ES-I3 (cell line): ENCODE measurements around the gene ASCC2.
"Not testable (repeated sequence)": the region's sequence is repeated elsewhere in the genome, so short reads cannot be mapped to it uniquely, and the experiment has no call there.

Experiments used
- H3K36me3 ChIP-seq: 2 replicates; pipeline ENCODE4 v1.6.1; 2013; ENCODE audit warnings: mild to moderate bottlenecking, low read length, control low read depth, moderate library complexity; ENCODE audit not compliant: insufficient read depth
- H3K4me1 ChIP-seq: 2 replicates; pipeline ENCODE4 v1.6.1; 2013; ENCODE audit warnings: mild to moderate bottlenecking, control low read depth, low read length; ENCODE audit not compliant: insufficient read depth
- H3K9ac ChIP-seq: 2 replicates; pipeline ENCODE4 v1.6.1; 2013; ENCODE audit warnings: low read depth, mild to moderate bottlenecking, low read length, moderate library complexity
- H3K9me3 ChIP-seq: 2 replicates; pipeline ENCODE4 v1.6.1; 2013; ENCODE audit warnings: mild to moderate bottlenecking, low read length, moderate library complexity; ENCODE audit not compliant: control insufficient read depth, insufficient read depth

The ASCC2 gene

GRCh38 chr22:29839039-29839438 is 965 bp upstream of the ASCC2 start:
- H3K36me3 ChIP-seq = no peaks in the 10 kb centered on the region
- H3K9me3 ChIP-seq = no peaks in the 10 kb centered on the region
- H3K9ac ChIP-seq = no peak overlapping the region
- peaks cover 11% of the 10 kb centered on the region; the same call in 1 of the 2 replicates for H3K4me1 ChIP-seq

- no peaks in the 10 kb centered on the region for H3K9me3 ChIP-seq
- no peaks in the 10 kb centered on the region for H3K36me3 ChIP-seq
- H3K9ac ChIP-seq = peak overlapping the region; percentile 87
- H3K4me1 ChIP-seq = peaks cover 11% of the 10 kb centered on the region; the same call in 1 of the 2 replicates
These were observed 504 bp upstream of the ASCC2 start for GRCh38 chr22:29838599-29838956.

- not testable (repeated sequence) for H3K4me1 ChIP-seq, H3K9ac ChIP-seq, H3K36me3 ChIP-seq, H3K9me3 ChIP-seq
These were observed 1.2 kb downstream of the ASCC2 start for GRCh38 chr22:29836791-29837370.

- H3K36me3 ChIP-seq = no peaks in the 10 kb centered on the region; the same call in 1 of the 2 replicates
These were observed 4.0 kb downstream of the ASCC2 start for GRCh38 chr22:29834046-29834445.

GRCh38 chr22:29833392-29833965 is 4.6 kb downstream of the ASCC2 start:
- Histone ChIP-seq H3K4me1 (peaks cover 1% of the 10 kb centered on the region; the same call in 1 of the 2 replicates), H3K9me3 (no peaks in the 10 kb centered on the region), H3K36me3 (no peaks in the 10 kb centered on the region; the same call in 1 of the 2 replicates), H3K9ac (no peak overlapping the region)

More at GRCh38 chr22:29834046-29834445, 4.0 kb downstream of the ASCC2 start:
- no peaks in the 10 kb centered on the region for H3K9me3 ChIP-seq
- no peak overlapping the region for H3K9ac ChIP-seq
- H3K4me1 ChIP-seq = peaks cover 6% of the 10 kb centered on the region; the same call in 1 of the 2 replicates

GRCh38 chr22:29831958-29832357 is 6.1 kb downstream of the ASCC2 start:
- no peak overlapping the region for H3K9ac ChIP-seq
- no peaks in the 10 kb centered on the region for H3K4me1 ChIP-seq
- no peaks in the 10 kb centered on the region for H3K9me3 ChIP-seq
- H3K36me3 ChIP-seq = peaks cover 3% of the 10 kb centered on the region; the same call in 1 of the 2 replicates

- peaks cover 3% of the 10 kb centered on the region; the same call in 1 of the 2 replicates for H3K36me3 ChIP-seq
- no peaks in the 10 kb centered on the region for H3K9me3 ChIP-seq
- H3K4me1 ChIP-seq = no peaks in the 10 kb centered on the region
- no peak overlapping the region for H3K9ac ChIP-seq
These were observed 6.7 kb downstream of the ASCC2 start for GRCh38 chr22:29831186-29831921.

GRCh38 chr22:29830585-29830984 is 7.5 kb downstream of the ASCC2 start:
- no peaks in the 10 kb centered on the region for H3K4me1 ChIP-seq
- peaks cover 3% of the 10 kb centered on the region; the same call in 1 of the 2 replicates for H3K36me3 ChIP-seq
- H3K9me3 ChIP-seq = no peaks in the 10 kb centered on the region
- no peak overlapping the region for H3K9ac ChIP-seq

- not testable (repeated sequence) for H3K36me3 ChIP-seq, H3K9me3 ChIP-seq, H3K9ac ChIP-seq, H3K4me1 ChIP-seq
These were observed 10.3 kb downstream of the ASCC2 start for GRCh38 chr22:29827726-29828125.

GRCh38 chr22:29827091-29827490 is 11.0 kb downstream of the ASCC2 start:
- no peaks in the 10 kb centered on the region for H3K9me3 ChIP-seq
- H3K4me1 ChIP-seq = no peaks in the 10 kb centered on the region
- H3K36me3 ChIP-seq = peaks cover 5% of the 10 kb centered on the region; the same call in 1 of the 2 replicates
- no peak overlapping the region for H3K9ac ChIP-seq

- no peak overlapping the region for H3K9ac ChIP-seq
- no peaks in the 10 kb centered on the region for H3K9me3 ChIP-seq
- peaks cover 9% of the 10 kb centered on the region; the same call in 1 of the 2 replicates for H3K36me3 ChIP-seq
- H3K4me1 ChIP-seq = no peaks in the 10 kb centered on the region
These were observed 12.5 kb downstream of the ASCC2 start for GRCh38 chr22:29825578-29825977.

GRCh38 chr22:29824677-29825076 is 13.4 kb downstream of the ASCC2 start:
- Histone ChIP-seq H3K9ac (no peak overlapping the region), H3K9me3 (no peaks in the 10 kb centered on the region), H3K4me1 (no peaks in the 10 kb centered on the region), H3K36me3 (peaks cover 9% of the 10 kb centered on the region; the same call in 1 of the 2 replicates)

GRCh38 chr22:29821291-29822016 is 16.6 kb downstream of the ASCC2 start:
- Histone ChIP-seq H3K4me1 (no peaks in the 10 kb centered on the region), H3K9ac (no peak overlapping the region), H3K36me3 (peaks cover 11% of the 10 kb centered on the region), H3K9me3 (no peaks in the 10 kb centered on the region)

- no peak overlapping the region for H3K9ac ChIP-seq
- H3K9me3 ChIP-seq = no peaks in the 10 kb centered on the region
- no peaks in the 10 kb centered on the region for H3K4me1 ChIP-seq
- H3K36me3 ChIP-seq = peaks cover 16% of the 10 kb centered on the region
These were observed 17.1 kb downstream of the ASCC2 start for GRCh38 chr22:29820961-29821290.
